ENCODE data around the gene NCAM1.

NCAM1 gene

GRCh38 chr11:113174882-113175281, 213.7 kb downstream of the NCAM1 start:
- no peak for DNase-seq

GRCh38 chr11:113176599-113177360, 215.6 kb downstream of the NCAM1 start:
- DNase-seq: no peak

DNA sequence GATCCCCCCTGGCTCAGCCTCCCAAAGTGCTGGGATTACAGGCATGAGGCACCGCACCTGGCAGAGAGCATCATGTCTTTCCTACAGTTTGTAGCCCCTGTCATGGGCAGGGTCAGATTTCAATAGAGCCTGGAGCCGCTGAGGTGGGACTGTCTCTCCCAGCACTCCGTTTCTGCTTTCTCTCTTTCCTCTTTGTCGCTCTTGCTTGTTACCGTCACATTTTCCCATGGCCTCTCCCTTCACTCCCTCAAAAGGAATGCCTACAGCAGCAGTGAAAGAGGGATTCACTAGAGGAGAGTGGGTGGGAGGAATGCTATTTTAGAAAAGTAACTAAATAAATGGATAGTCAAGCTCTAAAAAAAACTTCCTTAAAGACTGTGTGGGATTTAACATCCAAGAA, 216.5 kb downstream of the NCAM1 start:
- DNase-seq: no peak

DNA sequence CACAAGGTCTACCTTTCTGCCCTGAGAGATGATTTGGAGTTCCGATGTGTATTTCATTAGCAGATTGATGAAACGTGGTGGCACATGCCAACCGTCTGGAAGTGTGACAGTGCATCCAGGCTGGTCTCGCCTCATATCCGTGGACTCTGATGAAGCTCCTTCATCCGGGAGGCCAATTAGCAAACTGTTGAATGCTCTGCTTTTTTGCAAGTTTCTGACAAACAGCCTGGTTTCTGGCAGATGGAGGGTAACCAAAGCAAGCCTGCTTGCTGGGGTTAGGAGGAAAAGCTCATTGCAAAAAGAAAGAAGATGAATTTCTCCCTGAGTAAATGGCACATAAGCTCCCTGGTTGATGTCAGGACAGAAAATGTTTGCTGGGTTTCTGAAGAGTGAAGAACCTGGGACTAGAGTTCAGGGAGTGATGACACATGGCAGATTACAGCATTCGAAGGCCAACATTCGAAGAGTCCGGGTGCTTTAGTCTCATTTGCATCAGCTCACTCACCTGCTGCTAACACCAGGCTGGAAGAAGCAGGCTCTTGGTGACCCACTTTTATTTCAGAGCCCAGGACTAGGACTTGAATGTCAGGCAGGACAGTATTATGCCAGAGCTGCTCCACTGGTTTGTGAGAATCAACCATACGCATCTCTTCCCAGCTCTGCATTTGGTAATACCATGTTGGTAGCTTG, 217.3 kb downstream of the NCAM1 start:
- DNase-seq: no peak

GRCh38 chr11:113179181-113179704, 218.0 kb downstream of the NCAM1 start:
- DNase-seq: no peak

DNA sequence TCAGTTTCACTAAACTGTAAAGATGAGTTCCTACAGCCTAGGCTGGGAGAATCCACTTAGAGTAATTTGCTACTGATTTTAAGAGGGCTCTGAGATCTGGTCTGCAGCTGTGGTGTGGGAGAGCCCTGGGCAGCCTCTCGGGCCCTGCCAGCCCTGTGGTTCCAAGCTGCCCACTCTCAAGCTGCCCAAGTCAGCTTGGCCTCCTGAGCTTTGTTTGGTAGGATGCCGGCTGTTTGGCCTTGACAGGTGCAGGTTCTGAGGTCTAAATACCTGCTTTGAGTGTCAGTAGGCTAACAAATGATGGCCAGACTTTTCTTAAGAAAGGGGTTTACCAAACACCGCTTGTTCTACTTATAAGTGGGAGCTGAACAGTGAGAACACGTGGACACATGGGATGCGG, 219.9 kb downstream of the NCAM1 start:
- no peak for DNase-seq

GRCh38 chr11:113182288-113182687, 221.1 kb downstream of the NCAM1 start:
- no peak for DNase-seq

DNA sequence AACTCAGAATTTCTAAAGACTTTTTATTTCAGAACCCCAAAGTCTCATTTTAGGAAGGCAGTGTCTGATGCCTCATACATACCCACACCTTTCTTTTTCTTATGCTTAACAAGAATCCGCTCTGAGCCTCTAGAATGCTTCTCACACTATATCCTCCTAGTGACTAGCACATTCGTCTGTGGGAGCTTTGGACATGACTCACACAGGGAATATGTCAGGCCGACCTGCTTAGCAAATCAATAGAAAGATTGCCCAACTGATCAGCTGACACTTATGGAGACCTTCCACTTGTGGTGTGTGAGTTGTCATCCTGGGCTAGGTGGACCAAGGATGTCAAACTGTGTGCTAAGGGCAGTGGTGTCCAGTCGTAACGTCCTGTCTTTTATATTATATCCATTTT, 223.3 kb downstream of the NCAM1 start:
- no peak for DNase-seq

GRCh38 chr11:113188371-113188834, 227.2 kb downstream of the NCAM1 start:
- DNase-seq: no peak

GRCh38 chr11:113189909-113190667, 228.9 kb downstream of the NCAM1 start:
- no peak for DNase-seq

GRCh38 chr11:113192121-113192925, 231.1 kb downstream of the NCAM1 start:
- DNase-seq: no peak

DNA sequence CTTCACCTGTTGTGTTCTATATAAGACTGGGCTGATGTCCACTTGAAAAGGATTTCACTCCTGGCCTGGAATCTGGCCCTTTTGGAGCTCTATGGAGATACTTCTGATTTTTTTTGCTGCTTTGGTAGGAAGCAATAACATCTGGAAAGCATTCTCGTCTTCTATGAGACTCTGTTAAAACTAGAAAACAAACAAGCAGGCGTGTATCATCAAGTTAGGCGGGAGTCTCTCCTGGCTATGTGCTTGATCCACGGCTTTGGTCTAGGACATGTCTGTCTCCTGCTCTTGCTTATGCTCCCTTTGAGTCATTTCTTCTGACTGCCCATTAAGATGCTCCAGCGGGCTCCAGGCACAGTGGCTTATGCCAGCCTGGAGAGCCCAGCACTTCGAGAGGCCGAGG, 231.8 kb downstream of the NCAM1 start:
- no peak for DNase-seq

DNA sequence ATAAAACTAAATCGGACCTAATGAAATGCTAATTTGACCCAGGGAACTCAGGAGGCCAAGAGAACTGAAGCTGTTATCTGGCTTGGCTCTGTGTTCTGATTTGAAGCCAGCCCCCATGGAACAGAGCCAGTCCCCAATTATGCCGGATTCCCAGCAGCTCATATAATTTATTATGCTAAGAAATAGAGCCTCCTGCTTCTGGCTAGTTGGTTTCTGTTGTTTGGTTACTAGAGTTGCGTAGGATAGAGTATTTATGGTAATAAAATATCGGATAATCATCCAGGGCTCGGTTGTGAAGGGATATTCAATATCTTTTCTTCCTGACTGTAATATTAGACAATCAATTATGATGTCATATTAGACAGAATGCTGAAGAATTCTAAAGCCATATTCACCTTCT, 232.7 kb downstream of the NCAM1 start:
- no peak for DNase-seq

DNA sequence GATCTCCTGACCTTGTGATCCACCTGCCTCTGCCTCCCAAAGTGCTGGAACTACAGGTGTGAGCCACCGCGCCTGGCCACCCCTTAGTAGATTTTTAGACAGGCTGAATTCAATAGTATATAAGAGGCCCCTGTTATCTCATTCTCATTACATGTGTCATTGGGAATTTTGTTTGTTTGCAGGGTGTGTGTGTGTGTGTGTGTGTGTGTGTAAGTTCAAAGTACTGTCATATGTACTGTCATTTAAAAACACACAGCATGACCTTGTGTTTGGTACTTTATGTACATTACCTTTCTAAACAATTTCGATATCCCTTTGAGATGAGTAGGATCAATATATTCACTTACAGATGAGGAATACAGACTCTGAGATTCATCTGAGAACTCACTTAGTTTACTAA, 234.5 kb downstream of the NCAM1 start:
- DNase-seq: no peak

DNA sequence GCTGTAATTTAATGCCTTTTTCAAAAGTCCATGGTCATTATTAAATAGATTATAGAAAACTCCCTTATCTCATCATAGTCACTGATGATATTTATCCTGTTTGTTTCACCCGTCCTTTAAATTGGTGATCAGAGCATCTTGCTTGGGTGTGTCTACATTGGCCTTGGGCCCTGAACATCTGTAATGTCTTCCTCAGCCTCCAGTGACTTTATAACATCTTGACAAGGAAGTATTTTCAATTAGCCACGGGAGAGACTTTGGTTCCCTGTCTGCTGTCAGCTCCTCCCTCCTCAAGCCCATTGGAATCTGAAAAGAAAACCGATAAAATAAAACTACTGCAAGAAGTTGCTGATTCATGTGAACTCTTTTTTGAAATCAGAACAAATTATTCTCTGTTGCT, 236.2 kb downstream of the NCAM1 start:
- no peak for DNase-seq

- no peak for DNase-seq
These were observed 237.9 kb downstream of the NCAM1 start for GRCh38 chr11:113198972-113199661.

DNA sequence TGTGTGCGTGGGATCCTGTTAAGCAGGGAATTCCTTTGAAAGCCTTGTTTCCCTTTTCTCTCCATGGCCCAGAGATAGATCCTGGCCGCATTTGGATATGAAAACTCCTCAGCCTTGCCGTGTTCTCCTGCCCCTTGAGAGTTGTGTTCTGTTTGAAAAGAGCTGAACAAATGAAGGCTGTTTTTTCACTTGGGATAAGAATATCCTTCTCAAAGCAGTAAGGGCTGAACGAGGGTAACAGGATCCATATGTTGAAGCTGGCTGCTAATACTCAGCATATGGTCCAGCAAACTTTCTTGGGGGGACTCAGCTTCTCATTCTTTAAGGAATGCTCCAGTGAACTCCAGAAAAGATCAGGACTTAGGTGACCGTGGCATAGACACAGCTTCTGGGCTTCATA, 238.6 kb downstream of the NCAM1 start:
- DNase-seq: no peak

- DNase-seq: no peak
These were observed 240.0 kb downstream of the NCAM1 start for GRCh38 chr11:113201054-113201818.

- DNase-seq: no peak
These were observed 241.2 kb downstream of the NCAM1 start for GRCh38 chr11:113202431-113202830.

GRCh38 chr11:113203141-113203753, 242.0 kb downstream of the NCAM1 start:
- DNase-seq: no peak

DNA sequence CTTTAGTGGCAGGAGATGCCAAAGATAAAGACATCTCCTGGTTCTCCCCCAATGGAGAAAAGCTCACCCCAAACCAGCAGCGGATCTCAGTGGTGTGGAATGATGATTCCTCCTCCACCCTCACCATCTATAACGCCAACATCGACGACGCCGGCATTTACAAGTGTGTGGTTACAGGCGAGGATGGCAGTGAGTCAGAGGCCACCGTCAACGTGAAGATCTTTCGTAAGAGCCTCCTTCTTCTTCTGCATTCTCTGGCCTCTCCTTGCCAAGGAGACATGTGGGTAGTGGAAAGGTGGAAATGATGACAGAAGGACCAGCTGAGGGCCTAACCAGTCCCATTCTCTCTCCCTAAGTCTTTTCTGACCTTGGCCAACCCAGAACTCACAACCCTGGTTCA, 243.1 kb downstream of the NCAM1 start:
- DNase-seq: no peak
